AG20443 (cell line): ENCODE results near the gene TMEM176A.
"Not testable (repeated sequence)": the region's sequence is repeated elsewhere in the genome, so short reads cannot be mapped to it uniquely, and the experiment has no call there.

Experiments used
- DNase-seq: peaks from one replicate; pipeline ENCODE4 v3.0.0; 2012; ENCODE audit warnings: low spot score, mixed read lengths

The TMEM176A gene, protein sequence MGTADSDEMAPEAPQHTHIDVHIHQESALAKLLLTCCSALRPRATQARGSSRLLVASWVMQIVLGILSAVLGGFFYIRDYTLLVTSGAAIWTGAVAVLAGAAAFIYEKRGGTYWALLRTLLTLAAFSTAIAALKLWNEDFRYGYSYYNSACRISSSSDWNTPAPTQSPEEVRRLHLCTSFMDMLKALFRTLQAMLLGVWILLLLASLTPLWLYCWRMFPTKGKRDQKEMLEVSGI

DNA sequence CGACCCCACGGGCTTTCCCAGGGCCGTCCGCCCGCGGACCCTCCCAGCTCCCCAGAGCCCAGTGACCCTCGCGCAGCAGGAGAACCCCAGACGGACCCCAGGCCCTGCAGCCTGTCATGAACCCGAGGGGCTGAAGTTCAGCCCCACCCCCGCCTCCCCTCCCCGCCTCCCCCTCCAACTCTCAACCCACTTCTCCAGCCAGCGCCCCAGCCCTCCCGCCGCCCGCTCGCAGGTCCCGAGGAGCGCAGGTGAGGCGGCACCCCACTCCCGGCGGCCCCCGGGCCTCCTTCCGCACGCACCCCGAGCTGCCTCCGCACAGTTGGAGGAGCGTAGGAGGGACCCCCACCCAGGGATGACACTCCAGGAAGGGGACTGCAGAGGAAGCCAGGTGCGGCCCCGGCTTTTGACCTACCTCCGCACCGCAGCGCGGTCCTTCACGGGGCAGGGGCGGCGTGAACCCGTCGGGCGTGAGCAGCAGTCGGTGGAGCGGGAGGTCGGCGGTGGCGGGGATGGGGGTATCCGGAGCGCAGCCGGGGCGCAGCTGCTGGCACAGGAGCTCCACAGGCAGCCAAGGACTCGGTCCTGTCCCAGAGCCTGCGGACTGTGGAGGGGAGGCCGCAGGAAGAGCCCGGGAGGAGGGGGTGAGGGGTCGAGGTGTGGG is at the start of gene TMEM176A:
TMEM176A (plus strand) TSS at position 189 of the 661 bp plus-strand sequence. CDS start 782 bp downstream, outside the sequence.
- no peak for DNase-seq

DNA sequence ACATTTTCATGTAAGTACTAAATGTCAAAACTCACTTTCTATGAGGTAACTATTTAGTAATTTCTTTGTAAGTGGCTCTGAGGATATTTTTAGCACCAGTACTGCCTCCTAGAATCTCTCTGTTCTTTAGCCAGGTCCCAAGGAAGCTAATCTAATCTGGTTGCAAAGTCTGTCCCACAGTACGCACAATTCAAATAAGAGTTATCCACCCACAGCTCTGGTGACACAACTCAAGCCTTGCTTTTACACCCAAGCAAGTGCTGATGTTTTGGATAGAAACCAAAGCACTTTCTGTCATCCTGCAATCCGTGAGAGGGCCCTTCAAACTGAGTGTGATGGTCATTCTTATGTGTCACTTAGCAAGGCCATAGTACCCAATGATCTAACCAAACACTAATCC is 48.9 kb upstream of the TMEM176A start:
- DNase-seq = no peak

DNA sequence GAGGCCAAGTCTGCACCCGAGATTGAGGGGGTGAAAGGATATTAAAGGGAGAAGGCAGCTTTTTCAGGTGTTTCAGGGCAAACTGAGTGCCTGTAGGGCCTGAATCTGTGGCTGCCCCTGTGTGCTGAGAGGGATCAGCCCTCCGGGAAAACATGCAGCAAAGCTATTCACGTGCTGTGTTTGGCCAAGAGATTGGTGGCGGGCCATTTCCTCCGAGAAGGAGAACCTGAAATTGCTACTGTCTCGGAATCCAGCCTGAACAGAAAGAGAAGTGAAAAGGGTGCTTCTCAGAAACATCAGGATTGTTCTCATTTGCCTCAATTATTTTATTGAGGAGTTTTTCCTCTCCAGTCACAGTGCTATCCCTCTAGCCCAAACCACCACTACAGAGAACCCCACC is 47.3 kb upstream of the TMEM176A start:
- DNase-seq = no peak

DNA sequence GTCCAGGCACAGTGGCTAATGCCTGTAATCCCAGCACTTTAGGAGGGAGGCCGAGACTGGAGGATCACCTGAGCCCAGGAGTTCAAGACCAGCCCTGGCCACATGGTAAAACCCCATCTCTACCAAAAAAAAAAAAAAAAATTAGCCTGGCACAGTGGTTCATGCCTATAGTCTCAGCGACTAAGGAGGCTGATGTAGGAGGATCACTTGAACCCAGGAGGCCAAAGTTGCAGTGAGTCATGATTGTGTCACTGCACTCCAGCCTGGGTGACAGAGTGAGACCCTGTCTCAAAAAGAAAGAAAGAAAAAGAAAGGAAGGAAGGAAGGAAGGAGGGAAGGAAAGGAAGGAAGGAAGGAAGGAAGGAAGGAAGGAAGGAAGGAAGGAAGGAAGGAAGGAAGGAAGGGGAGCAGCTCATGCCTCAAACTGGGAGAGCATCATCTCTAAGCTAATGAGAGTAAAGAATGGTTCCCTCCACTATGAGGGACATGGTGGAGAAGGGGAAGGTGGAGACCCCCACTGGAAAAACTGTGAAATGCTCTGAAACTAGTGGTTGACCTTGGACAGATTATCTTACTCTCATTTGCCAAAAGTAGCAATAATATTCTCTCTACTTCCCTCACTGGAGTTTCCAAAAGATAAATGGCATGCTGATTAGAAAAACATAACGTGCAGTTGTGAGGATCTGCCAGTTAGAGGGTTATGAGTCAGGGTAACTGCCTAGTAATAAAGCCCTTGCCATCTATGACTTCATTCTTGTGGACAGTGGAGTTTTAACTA is 46.6 kb upstream of the TMEM176A start:
- no peak for DNase-seq

DNA sequence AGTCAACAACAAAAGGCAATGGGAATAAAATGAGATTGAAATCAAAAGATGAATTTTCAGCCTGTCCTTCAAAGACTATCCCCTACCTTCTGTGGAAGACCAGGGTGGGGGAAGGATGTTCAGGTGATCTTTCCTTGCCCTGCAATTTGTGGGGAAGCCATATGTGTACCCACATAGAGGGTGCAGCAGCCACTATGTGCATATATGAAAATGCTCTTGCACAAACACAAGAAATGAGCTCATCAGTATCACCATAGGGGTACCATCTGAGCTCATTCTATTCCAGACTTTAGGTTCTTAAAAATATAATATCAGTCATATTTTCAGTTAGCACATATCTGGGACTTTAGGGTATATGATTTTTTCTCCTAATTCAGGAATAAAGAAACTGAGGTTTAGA is 45.6 kb upstream of the TMEM176A start:
- no peak for DNase-seq

DNA sequence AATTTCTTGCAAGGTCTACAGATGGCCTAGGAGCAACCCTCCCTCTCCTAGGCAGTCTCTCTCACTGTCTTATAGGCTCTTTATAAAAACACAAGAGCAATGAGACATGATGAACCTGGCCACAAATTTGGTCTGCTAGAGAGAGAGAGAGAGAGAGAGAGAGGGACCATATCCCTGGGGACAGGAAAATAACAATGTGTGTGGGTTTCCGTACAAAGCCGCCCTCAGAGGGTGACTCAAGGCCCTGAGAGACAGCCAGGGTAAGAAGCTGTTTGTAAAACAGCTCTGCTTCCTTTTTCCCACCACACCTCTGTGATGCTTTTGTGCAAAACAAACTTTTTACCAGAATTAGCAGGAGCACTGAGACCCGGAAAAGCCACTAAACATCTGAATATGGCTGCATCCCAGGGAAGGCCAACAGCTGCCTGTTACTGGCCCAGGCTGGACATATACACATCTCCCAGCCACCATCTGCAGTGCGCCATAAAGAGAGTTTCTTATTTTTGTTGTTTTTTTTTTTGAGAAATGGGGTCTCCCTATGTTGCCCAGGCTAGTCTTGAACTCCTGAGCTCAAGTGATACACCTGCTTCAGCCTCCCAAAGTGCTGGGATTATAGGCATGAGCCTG is 45.0 kb upstream of the TMEM176A start:
- DNase-seq = no peak

DNA sequence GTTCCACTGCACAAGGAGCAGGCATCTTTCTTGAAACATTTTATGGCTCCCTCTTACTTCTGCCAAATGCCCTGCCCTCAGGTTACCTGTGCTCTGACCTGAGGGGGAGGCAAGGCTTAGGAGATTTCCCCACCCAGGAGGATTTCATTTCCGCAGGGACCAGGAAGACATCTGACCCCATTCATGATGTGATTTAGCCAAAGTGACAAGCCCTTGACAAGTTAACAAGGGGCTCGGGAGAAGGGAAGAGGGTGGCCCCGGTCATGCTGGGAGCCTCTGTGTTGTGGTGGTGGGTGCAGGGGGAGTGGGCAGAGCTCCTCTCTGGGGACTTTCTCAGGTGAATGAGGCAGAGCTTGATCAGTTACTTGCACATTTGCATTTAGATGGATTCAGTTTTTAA is 44.4 kb upstream of the TMEM176A start:
- DNase-seq = no peak

DNA sequence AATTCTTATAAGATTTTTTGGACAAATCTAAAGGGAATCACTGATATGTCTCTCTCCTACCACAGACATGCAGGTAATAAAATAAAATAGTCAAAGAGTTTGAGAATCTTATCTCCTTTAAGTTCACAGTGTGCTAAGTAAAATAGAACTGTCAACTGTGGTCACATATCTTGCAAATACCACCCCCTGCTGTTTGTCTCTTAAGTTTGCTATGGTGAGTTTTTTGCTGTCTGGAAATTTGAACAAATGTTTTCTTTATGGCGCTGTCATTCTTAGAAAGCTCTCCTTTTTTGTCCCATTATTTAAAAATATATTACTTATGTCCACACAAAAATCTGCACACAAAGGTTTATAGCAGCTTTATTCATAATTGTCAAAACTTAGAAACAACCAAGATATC is 43.7 kb upstream of the TMEM176A start:
- no peak for DNase-seq

DNA sequence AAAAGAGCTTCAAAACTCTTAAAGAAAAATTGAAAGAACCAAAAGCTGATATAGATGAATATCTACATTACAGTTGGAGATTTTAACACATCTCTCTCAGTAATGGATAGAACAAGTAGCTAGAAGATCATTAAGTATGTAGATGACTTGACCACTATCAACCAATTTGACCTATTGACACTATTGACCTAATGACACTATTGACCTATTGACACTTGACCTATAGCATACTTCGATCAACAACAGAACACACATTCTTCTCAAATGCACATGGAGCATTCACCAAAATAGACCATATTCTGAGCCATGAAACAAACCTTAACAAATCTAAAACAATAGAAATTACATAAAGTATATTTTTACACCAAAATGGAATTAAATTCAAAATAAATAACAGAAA is 41.1 kb upstream of the TMEM176A start:
- DNase-seq = no peak

DNA sequence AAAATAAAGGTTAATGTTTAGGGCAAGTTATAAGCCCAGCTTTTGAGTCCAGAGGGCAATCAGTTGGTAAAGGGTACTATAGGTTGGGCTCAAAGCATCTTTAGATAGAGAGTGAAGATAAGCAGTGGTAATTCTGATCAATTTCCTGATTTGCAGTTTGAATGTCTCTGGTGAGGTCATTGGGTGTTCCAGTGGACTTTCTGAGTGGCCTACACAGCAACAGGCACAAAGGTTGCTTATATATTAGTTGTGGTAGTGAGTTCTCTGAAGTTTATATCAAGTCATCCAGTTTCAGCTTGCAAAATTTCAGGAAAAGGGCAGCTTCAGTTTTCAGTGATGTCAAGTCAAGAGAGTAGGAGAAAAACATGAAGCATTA is 34.2 kb upstream of the TMEM176A start:
- DNase-seq = no peak

DNA sequence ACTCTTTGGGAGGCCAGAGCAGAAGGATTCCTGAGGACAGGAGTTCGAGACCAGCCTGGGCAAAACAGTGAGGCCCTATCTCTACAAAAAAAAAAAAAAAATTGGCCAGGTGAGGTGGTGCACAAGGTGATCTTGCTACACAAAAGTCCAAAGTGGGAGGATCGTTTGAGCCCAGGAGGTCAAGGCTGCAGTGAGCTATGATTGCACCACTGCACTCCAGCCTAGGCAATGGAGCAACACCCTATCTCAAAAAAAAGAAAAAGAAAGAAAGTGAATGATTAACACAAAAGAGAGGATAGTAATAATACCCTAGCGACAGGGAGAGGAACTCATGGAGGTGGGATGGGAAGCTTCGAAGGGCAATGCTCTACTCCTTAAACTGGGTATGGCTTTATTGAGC is 30.8 kb upstream of the TMEM176A start:
- DNase-seq = no peak

DNA sequence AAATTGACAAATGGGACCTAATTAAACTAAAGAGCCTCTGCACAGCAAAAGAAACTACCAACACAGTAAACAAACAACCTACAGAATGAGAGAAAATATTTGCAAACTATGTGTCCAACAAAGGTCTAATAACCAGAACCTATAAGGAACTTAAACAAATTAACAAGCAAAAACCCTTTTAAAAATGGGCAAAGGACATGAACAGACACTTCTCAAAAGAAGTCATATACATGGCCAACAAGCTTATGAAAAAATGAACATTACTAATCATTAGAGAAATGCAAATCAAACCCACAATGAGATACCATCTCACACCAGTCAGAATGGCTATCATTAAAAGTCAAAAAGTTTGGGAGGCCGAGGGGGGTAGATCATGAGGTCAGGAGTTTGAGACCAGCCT is 26.4 kb upstream of the TMEM176A start:
- DNase-seq = not testable (repeated sequence)

DNA sequence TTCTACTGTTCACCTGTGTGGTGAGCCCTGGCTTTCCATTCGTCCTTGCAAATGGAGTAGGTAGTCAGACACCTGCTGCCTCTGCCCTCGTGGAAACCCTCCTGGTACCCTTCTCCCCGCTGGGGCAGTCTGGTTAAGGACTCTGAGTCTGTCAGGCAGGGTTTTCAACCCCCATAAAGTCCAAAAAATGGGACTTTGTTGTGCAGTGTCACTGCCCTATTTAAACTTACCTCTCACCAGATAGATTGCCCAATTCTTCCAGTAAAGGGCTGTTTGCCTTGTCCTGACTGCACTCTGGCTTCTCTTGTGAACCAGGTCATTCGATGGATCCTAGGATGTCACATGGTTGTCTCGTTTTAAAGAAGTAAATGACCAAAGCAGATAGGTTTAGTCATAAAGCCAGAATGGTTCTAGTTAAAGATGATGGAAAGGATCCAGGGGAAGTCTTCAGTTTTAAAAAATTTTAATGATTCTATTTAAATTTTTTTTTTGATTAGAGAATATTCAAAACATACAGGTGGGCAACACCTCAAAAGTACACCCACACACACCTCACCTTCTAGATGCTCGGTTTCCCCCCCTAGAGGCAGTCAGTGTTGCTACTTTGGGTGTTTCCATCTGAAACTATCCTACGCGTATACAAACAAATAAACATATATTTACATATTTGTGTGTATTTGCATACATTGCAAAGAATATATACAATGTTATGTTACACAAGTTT is 22.4 kb upstream of the TMEM176A start:
- DNase-seq = no peak

DNA sequence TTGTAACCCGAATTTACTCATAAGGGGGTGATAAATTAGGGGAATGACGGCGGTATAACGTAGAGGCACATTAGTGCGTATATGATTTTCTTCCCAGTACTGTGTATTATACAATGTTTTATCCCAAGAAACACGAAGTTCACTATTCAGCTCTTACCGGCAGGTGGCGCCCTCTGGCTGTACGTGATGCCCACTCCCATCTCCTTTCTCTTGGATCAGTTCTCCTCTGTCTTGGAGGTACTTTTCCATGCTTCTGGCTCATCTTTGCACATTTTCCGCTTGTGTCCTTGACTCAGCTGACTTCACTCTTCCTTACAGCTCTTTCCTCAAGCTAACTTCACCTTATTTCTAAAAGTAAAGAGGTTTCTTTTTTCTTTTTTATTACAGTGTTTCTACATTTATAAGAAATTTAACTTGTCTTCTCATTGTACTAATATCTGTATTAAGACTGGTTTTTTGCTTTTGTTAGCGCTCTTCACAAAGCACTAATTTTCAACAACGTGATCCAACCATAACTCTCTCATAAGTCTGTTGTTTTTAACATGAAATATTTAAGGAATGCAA is 21.7 kb upstream of the TMEM176A start:
- DNase-seq = peak; percentile 75

DNA sequence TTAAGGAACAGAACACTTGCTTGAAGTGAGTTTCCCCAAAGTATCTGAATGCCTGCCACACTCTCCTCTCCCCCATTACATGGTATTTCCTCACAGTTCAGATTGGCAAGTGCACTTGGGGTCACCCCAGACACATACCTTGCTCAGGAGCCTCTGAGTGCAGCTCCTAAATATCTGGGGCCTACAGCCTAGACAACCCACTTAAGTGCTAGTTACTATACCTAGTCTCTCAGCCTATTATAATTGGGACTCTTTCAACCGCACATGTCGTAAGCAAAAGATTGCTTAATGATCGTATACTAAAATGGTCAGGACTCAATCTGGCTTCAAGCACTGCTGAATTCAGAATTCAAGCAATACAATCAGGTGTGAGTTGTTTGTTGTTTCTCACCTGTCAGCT is 20.3 kb upstream of the TMEM176A start:
- DNase-seq = no peak

DNA sequence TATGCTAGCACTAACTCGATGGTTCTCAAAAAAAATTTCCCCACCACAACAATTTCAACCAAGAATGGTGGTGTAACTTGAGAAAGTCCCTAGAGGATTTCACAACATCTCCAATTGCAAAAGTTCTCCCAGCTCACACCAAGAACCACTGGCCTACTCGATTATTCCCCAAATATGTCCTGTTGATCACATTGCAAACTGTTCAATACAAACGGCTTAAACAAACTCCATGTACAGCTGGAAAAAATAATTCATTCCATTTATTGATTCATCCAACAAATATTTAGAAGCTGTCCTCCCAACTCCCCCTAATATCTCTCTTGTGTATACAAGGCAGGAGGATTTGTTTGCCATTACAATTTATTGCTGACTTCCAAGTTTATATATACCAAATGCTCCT is 19.5 kb upstream of the TMEM176A start:
- DNase-seq = peak; percentile 35

DNA sequence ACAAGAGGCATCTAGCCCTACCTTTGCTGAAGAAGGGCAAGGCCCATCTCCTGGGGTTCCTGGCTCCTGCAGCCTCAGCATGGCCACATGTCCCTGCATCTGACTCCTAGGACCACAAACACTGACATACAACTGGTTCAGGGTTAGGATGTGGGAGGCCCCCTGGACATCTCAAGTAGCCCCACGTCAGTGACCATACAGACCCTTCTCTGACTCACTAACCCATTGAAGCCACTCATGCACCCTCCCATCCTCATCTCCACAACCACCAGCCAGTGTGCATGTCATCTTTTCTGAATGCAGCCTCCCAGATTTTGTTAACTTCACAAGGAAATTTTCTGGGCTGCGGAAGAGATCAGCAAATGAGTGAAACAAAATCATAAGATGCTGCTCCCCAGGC is 18.6 kb upstream of the TMEM176A start:
- no peak for DNase-seq

DNA sequence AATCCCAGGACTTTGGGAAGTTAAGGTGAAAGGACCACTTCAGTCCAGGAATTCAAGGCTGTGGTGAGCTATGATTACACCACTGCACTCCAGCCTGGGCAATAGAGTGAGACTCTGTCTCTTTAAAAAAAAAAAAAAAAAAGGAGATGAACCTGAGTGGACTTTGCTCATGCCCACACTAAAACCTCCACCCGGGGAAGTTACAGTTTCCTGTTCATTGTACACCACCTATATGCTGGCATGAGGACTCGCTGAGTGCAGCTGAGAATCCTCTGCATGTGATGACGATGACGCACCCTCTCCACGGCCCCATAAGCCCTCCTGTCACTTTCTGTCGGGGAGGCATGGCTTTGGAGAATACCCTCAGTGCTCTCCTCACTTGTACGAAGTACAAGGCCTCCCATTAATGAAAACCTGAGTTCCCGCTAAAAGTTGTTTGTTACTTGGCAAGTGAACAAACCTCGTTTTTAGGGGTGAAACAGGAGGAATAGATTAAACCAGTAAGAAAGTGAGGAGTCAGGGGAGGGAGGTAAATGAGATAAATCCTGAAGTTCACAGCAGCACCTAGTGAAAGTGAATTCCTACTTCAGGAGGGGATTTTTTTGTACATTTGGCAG is 16.3 kb upstream of the TMEM176A start:
- DNase-seq = no peak

DNA sequence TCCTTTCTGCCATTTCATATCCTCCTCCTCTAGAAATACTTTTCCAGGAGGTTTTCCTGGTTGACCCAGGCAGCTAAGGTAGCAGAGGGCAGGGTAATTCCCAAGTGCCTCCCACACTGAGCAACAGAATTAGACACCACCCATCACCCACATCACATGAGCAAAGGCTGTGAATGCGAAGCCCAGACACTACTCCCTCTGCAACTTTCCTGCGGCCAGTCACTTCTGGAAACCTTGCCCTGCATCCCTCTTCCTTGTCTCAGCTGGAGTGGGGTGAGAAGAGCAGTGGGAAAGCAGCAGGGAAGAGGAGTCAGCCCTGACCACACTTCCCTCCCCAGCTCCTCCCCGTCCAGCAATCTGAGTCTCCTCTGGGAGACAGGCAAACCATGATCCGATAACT is 15.6 kb upstream of the TMEM176A start:
- no peak for DNase-seq

DNA sequence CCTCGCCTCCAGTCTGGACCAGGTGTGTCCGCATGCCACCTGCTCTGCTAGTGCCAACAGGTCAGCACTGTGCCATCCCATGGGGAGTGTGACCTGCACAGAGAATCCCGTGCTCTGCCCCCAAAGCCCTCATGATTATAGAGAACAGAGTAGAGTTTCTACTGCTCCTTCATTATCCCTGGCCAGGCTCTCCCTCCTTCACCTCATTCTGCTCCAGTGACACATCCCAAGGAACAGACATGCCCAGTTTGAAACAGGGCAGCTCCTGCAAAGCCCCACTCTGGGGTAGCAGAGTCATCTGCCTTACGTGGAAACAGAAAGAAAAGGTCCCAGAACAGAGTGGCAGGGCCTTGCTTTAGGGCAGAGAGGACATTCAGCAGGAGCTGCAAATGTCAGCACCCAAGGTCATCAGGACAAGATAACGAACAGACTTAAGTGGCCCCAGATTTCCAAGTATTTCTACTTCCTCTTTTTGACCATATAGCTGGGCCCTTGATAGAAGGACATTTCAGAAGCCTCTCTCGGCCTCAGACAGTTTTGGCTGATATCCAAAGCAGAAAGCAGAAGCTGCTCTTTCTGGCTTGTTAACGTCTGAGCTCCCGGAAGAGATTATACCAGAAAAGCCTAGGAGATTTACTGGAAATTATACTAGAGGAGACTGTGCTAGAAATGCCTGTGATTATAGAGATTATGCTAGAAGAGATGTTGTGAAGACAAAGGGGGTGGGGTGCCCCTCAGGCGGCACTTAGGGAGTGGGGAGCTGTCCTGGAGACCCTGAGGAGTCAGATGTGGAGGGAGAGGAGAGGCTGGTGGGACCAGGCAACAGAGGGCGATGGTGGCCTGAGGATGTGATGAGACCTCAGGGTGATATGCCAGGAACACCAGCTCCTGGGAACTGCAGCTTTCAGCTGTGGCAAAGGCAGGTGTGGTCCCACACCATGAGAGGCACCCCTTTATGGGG is 13.0 kb upstream of the TMEM176A start:
- no peak for DNase-seq
